ENCODE data around the gene TARS3.
"Not testable (repeated sequence)": the region's sequence is repeated elsewhere in the genome, so short reads cannot be mapped to it uniquely, and the experiment has no call there.

Gene TARS3

DNA sequence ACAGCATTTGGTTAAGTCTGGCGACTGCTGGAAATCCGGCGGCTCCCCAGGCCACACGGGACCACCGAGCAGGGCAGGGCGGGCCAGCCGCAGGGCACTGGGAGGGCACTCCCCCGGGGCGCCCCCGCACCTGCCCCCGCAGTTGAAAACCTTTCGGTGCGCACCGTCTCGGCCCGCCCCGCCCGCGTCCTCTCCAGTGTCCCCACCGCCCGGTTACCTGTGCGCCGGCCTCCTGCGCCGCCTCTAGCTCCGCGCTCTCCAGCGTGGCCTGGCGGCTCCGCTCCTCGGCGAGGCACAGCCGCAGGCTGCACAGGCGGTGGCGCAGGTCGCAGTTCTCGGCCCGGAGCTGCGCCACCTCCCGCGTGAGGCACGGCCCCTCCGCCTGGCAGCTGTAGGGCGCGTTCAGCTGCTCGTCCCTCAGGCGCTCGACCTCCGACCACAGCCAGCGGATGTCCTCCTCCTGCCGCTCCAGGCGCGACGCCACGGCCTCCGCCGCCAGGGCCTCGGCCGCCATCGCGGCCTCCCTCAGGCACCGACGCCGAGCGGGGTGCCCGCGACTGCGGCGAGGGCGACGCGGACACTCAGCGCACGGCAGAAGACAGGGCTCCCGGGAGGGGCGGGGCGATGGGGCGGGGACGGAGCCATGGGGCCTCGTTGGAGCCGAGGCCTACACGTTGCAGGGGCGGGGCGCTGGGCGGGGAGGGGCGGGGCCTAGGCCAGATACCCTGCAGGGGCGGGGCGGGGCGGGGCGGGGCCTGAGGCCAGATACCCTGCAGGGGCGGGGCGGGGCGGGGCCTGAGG, at the start of gene TARS3:
TSS of gene TARS3 (minus strand) at position 600 of the 801 bp plus-strand sequence. CDS start at position 514, 86 bp downstream.
- peak; percentile 80 for DNase-seq

DNA sequence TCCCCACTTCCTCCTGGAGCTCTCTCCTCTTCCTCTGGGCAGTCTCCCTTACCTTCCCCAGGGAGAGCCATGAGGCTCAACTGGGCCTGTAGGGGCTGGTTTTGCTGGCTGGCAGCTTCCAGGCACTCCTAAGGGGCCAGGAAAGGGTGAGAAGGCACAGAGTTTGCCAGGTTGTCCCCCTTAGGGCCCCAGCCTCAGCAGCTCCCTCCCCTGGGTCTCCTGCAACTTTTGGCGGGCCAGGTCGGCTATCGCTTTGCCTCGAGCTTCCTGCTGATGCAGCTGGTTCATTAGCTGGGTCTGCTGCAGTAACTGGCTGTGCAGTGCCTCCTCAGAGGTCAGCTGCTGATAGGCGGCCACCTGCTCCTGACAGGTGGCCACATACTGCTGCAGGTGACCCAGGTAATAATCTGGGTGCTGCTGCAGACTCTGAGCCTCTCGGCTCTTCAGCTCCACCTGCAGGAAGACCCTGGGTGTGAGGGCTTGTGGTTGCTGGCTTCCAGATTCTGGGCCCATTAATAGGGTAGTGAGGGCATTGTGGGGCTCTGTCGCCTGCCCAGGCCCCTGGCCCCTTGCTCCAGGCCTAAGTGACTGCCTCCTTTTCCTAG, 49.3 kb upstream of the TARS3 start:
- DNase-seq: no peak

DNA sequence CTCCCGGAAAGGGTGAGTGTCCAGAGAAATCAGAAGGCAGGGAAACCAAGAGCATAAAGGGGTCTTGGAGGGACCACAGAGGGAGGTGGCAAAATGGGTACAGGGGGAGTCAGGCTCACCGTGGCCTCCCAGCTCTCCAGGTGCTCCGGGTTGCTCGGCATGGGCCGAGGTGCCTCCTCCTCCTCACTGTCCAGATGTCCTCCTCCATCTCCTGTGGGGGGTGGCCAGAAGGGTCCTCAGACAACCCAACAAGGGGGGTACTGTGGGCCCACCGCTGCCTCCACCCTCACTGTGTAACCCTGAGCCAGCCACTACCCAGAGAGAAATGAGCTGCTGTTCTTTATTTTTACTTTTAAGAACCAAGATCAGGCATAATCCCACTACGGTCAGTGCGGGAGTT, 48.6 kb upstream of the TARS3 start:
- DNase-seq: no peak

DNA sequence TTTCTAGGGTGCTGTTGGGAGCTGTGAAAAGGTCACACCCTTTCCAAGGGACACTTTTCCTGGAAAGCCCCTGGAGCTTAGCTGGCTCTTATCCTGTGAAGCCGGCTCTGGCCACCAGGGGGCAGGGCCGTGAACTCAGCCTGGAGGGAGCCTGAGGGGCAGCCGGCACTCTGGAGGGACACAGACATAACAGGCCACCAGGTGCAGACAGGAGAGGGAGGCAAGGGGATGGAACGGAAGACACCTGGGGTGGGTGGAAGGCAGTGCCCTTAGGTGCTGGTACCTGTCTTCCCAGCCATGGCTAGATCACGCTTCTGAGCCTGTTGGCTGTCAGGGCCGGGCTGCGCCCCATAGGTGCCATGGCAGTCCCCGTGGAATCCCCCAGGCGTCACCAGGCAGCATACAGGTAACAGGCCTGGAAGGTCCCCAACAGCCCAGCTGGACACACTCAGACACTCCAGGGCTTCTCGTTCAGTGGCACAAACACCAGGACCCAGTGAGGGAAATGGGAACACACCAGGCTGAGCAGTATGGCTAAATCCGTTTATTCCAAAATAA, 42.9 kb upstream of the TARS3 start:
- DNase-seq: not testable (repeated sequence)

DNA sequence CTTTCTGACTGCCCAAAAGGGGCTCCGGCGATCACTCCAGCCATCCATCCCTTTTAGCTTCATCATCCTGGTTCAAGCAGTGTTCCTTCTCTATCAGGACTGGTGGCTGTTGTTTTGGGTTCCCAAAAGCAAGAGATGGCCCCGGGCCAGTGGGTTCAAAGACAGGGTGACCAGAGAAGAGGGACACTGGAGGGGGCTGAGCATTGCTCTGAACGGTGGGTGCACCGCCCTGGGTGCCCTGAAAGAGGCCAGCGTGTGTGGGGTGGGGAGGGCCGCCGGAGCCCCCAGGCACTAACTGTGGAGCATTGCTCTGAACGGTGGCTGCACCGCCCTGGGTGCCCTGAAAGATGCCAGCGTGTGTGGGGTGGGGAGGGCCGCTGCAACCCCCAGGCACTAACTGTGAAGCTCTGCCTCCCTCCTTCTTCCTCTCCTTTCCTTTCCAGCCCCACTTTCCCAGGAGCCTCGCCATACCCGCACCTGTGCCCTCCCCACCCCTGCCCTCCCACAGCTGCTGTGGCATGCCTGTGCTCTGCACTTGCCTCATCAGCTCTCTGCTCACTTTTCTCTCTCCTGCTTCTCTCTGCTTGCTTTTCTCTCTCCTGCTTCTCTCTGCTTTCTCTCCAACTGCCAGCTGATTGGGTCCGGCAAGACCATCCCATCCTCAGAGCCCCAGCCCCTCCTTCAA, 41.6 kb upstream of the TARS3 start:
- no peak for DNase-seq

DNA sequence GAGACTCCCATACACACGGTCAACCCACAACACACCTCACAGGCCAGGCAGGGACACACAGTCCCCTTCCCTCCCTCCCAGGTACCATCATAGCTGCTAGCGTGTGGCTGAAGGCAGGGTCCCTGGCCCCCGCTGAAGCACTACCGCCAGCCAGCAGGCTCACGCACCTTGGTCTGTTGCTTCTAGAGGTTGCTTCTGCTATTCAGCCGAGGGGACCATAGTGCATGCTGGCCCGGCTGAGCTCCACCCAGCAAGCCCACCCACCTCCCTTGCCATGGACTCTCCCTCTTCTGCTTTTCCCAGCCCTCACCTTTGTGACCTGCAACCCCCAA, 41.0 kb upstream of the TARS3 start:
- DNase-seq: not testable (repeated sequence)

DNA sequence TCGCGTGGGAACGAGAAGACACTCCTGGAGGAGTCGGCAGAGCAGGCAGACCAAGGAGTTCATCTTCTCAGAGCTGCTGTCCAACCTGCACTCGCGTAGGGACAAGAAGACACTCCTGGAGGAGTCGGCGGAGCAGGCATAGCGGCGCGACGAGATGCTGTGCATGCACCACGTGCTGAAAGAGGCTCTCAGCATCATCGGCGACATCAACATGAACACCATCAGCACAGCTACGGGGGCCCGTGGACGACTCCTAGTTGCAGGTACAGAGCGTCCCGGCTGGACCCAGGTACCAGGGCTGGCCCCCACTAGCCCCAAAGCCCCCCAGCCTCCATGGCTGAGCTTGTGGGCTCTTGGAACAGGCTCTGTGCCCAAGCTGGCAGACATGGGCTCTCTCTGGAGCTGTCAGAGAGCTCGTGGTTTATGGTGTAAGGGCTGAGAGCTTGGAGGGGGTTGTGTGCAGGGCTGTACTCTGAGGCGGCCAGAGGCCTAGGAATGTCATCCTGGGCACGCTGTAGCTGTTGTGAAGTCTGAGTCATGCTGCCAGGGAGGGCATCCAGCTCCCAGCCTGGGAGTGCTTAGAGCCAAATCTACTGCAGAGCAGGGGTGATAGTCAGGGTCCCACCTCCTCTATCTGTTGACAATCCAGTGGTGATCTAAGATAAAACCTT, 40.5 kb upstream of the TARS3 start:
- DNase-seq: not testable (repeated sequence)

DNA sequence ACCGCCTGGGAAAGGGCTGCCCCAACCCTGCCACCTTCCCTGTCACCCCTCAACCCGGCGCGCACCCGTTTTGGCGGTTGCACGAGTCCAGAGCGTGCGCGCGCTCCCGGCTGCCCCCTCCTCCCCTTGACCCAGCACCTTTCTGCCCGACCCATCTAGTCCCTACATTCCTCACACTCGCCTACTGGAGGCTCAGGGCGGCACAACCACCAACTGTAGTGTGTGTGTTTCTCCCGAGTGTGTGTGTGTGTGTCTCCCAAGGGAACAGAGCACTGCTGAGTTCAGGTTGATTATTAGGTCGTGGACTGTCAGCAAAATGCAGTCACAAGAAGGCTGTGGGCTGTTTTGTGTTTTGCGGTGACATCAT, 22.4 kb upstream of the TARS3 start:
- DNase-seq: not testable (repeated sequence)

DNA sequence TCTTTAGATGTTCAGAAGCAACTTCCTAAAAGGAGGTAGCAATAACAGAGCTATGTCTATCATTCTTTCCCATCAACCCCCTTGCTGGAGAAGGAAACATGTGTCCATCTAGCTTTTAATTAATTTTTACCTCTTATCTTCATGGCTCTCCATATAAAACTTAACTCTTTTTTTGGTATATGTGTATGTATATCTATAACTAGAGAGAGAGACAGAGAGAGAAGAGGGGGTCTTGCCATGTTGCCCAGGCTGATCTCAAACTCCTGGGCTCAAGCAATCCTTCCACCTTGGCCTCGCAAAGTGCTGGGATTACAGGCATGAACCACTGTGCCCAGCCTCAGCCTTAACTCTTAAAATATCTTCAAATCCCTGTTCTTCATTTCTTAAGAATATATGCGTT, 10.6 kb upstream of the TARS3 start:
- not testable (repeated sequence) for DNase-seq

DNA sequence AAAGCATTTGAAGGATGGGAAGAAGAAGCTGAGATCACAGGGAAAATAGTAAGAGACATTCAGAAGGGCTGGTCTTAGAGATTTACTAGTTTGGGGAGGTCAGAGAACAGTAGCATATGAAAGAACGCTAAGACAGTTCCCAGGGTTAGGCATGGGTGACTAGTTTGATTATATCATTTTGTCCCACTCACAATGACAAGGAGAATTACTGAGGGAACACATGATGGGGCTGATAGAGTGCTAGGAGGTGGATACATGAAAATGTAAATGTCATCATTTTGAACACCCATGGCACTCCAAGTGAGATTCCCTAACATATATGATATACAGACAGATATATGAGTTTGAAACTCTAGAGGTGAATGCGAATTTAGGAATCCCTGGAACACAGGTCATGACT, 9.3 kb upstream of the TARS3 start:
- DNase-seq: no peak

DNA sequence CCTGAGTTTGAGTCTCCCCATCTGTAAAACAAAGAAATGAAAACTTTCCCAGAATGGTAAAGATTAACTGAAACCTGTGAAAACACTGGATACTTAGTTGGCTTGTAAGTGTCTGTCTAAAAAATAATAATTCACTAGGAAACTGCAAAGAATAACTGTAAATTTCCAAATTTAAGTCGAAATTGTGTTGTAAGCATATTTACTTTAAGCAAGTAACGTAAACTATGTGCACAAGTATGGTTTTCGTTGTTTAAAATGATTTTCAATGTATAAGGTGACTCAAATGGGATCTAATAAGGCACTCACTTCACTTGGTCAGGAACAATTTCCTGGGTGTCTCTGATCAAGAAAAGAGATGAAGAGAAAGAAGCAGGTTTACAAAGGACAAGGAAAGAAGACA, 8.5 kb upstream of the TARS3 start:
- no peak for DNase-seq

DNA sequence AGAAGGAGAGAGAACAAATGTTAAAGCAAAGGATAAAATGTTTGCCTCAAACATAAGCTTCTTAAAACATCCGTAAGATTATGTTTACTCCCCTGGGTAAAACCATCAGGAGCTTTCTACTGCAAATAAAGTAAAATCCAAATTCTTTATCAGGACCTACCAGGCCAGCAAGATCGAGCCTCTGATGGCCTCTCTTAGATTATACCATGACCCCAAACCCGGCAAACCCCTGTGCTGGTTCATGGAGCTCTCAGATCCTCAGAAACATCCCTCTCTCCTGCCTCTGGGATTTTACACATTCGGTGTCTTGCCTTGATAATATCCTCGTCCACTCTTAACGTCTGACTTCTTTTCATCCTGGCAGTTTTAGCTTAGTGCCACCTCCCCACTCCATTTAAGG, 7.5 kb upstream of the TARS3 start:
- DNase-seq: no peak

DNA sequence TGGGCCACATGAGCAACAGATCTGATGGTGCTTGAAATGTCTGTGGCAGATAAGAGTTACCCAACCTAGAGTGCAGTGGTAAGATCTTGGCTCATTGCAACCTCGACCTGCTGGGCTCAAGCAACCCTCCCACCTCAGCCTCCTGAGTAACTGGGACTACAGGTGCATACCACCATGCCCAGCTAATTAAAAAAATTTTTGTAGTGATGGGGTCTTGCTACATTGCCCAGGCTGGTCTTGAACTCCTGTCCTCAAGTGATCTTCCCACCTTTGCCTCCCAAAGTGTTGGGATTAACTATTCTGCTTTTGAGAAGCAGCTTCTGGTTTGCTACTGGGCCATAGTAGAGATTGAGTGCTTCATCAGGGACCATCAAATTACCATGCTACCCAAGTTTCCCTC, 2.9 kb upstream of the TARS3 start:
- no peak for DNase-seq

DNA sequence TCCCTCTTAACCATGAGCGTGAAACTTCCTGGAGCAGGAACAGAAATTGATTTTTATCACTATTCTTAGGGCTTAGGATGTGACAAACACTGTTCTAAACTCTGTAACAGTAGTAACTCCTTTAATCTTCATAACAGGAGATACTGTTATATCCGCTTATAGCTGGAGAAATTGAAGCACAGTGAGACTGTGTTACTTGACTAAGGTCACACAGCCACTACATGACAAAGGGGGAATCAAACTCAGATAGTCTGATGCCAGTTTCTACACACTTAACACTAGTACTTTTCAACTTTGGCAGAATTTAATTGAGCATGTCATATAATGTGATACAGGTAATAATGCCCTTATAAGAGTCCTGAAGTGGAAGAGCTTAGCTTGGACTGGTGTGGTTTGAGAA, 800 bp upstream of the TARS3 start:
- DNase-seq: no peak

DNA sequence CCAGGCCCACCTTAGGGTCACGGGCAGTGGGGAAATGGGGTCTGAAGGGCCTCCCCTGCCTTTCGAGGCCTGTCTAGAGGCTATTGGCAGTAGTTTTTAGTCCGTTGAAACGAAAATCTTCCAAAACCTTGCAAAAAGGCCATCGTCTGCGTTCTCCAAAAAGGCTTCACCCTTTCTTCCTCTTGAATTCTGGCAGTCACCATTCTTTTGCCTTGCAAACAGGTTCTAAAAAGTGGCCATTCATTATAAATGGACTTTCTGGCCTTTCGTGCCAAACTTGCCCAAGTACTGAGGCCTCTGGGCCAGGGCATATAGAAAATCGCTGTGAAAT, 367 bp upstream of the TARS3 start:
- no peak for DNase-seq

DNA sequence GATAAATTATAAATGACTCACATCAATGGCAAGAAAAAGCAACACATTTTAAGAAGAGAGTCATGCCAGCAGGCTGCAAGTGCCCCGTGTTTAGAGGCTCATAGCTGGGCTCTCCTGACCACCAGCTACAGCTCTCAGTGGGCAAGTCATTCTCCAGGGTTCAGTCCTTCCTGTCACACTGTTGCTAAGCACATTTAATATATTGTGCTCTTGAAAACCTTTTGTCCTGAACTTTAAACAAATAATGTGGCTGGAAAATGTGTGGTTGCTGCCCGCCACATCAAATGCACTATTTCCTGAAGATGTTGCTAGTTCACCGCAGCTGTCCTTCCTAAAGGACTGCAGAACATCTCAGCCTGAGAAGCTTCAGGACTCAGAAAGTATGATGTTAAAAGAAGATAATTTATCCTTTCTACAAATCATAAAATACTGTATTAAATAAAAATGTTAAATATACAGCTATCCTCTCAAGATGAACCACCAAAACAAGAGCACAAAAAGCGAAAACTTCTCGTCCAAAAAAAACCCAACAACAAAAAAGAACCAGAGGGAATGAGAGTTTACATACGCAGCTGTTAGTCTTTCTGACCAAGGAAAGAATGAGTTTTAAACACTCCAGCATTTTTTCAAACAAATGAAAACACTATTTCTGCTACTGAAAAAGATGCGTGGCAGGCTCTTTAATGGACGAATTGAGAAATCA, 951 bp downstream of the TARS3 start:
- DNase-seq: peak; percentile 5

DNA sequence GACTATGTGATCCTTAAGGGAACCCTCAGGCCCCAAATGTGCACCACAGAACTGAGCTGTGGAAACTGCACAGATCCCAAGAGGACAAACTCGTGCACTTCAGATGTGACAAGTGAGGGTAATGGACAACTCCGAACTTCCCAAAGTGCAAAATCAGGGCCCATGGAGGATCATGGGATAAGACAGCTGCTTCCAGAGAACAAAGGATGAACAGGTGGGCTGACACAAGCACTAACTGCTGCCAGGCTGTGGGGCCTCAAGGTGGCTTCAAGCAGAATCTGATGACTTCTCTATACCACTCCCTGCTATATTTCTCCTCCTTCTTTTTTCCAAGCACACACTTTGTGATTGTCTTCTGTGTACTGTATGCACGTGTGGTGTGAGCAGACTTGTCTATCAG, 5.4 kb downstream of the TARS3 start:
- no peak for DNase-seq

DNA sequence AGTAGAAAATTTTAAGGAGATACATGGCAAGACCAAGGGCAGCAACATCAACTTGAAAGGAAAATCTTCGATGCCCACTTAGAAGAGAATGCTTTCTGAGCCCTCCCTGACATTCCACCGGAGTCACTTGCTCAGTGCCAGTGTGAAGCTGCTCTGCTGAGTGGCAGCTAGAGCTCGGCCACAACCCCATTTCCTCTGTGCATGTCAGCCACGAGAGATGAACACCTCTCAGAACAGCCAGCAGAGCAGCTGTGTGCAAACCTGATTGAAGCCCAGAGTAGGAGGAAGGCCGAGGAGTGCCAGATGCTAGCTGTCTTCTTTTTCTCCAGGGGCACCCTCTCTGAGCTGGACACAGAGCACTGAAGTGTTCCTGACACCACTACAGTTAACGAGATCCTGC, 12.2 kb downstream of the TARS3 start:
- no peak for DNase-seq

DNA sequence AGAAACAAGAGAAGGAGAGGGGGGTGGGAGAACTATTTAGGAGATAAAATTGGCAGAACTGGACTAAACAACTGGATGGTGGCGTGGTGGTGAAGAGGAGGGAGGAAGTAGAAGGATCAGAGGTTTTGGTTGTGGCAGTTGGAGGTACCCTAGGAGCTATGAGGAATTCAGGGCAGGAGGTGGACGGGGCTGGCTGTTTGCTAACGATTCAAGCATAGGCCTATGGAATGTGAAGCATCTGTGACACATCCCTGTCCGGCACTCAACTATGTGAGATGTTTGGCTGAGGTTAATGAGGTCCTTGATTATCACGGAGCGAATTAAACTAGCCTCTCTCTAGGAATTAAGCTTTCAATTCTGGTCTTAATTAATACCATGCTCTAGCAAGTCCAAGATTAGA, 13.5 kb downstream of the TARS3 start:
- no peak for DNase-seq

DNA sequence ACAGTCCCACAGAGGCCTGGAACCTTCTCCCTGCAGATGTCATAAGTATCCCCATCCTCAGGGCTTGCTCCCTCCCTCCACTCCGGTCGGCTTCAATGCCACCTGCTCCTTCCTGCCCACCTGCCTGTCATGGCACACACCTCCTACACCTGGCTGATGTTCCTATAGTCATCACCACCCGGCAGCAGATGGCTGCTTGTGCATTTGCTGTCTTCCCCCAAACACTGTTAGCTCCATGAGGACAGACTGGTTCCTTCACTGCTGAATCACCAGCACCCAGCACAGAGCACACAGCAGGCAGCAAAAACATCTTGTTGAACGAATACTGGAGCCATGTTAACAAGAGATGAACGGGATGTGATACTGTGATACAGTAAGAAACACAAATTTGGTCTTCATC, 14.8 kb downstream of the TARS3 start:
- DNase-seq: no peak

DNA sequence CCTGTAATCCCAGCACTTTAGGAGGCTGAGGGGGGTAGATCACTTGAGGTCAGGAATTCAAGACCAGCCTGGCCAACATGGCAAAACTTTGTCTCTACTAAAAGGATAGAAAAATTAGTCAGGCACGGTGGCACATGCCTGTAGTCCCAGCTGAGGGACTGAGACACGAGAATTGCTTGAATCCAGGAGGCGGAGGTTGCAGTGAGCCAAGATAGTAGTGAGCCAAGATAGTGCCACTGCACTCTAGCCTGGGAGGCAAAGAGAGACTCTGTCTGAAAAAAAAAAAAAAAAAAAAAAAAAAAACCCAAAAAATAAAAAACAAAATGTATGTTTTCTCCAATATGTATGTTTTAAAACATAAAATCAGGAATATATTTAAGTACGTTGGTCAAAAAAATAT, 16.3 kb downstream of the TARS3 start:
- DNase-seq: no peak

DNA sequence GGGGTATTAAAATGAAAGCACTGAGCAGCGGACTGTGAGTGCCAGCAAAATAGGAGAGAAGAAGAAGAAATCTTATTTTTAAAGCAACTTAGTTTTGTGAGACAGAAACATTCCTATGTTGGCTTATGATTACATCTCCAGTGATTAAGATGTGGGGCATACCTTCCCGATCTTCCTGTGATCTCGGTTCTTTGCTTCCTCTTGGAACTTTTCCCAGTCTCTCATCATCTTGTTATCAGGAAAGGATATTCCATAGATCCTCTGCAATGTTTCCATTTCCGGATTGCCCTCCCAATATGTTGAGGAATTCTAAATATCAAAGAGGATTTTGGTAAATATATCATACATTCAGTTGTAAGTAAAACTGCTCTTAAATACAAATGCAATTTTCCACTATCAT, 22.2 kb downstream of the TARS3 start:
- DNase-seq: no peak

DNA sequence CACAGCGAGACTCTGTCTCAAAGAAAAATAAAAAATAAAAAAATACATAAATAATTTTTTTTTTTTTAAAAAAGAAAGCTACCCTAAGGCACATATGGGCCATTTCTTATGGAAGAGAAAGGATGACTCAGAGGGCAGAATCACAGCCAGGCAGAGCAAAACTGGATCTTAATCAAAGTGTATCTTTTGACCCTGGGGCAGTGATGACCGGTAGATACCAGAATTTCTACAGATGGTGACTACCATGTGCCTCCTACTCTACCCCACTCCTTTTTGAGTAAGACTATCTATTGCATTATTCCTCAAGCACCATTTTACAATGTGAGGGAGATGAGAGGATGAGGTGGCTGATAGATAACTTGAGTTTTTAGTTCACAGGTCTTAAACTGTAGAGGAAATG, 26.0 kb downstream of the TARS3 start:
- no peak for DNase-seq
